Thoracic aorta (tissue), 2 donors: ENCODE results near the gene C1D. TPM values are rescaled to one million over a fixed set of nuclear protein-coding genes. Genes with fewer than 3 reads are reported as not detected.

ENCODE experiments used
- ATAC-seq: fragments of 150-250 bp; one replicate; pipeline ENCODE4 v1.8.0; 2017; ENCODE audit warnings: low read depth; ENCODE audit not compliant: insufficient number of reproducible peaks, low FRiP score
- DNase-seq: peaks from one replicate; pipeline ENCODE4 v3.0.0-alpha.2; 2020; ENCODE audit warnings: low spot score
- H3K27ac ChIP-seq, 2 donors: fragments of 200-600 bp; sonication (generic); 1 replicate in 1 of 2; 2 replicates in 1 of 2; pipeline ENCODE4 v1.5.1; 2016; ENCODE audit warnings: mild to moderate bottlenecking in 2 of 2, moderate library complexity in 2 of 2
- H3K27me3 ChIP-seq: fragments of 200-600 bp; sonication (generic); replicated peaks from 2 replicates; pipeline ENCODE4 v1.6.0; 2016; ENCODE audit warnings: mild to moderate bottlenecking; ENCODE audit not compliant: insufficient read depth
- H3K36me3 ChIP-seq: fragments of 200-600 bp; sonication (generic); one replicate; pipeline ENCODE4 v1.5.1; 2016
- H3K4me1 ChIP-seq, 2 donors: fragments of 200-600 bp; sonication (generic); 1 replicate in 1 of 2; 2 replicates in 1 of 2; pipeline versions ENCODE4 v1.5.1 to v1.6.0; 2016; ENCODE audit warnings: low read depth in 2 of 2, mild to moderate bottlenecking in 1 of 2; ENCODE audit not compliant: control insufficient read depth in 1 of 2
- H3K4me3 ChIP-seq: fragments of 200-600 bp; sonication (generic); 2 replicates; pipeline ENCODE4 v1.5.1; 2016; ENCODE audit warnings: mild to moderate bottlenecking
- H3K9me3 ChIP-seq: fragments of 200-600 bp; sonication (generic); 2 replicates; pipeline ENCODE4 v1.5.1; 2016
- CTCF ChIP-seq: fragments of 200-600 bp; sonication (generic); IDR thresholded peaks from one replicate; pipeline ENCODE4 v1.5.1; 2019; ENCODE audit warnings: antibody characterized with exemption
- total RNA-seq, 2 donors: library from RNA; depleted of rRNA; stranded (reverse); fragments of >200 nt; gene quantifications; one replicate each; pipeline versions ENCODE4 v1.1.0 to v1.2.3, GENCODE V29; 2016

The C1D gene
- total RNA-seq, 2 donors from 2014 or later: 11.9 to 12.1 TPM

GRCh38 chr2:67991456-67991855 lies 71.3 kb downstream of the C1D start:
- Histone ChIP-seq H3K4me3 (no peak overlapping the region), H3K4me1 (no peaks in the 10 kb centered on the region), H3K27ac (no peak overlapping the region), H3K9me3 (no peaks in the 10 kb centered on the region), H3K27me3 (no peaks in the 10 kb centered on the region), H3K36me3 (no peaks in the 10 kb centered on the region)
- TF ChIP-seq CTCF: no peak
- ATAC-seq: no peak
- DNase-seq: no peak

Other genes with a start within 250 kb of the C1D start
- gene PNO1, start 94.9 kb upstream of the C1D start, total RNA-seq: 10 to 100 TPM in 1 of 2 donors, 1 to 10 TPM in 1; 8.3 to 27.7 TPM
- gene PPP3R1, start 189.5 kb upstream of the C1D start, total RNA-seq: 10 to 100 TPM; 27.1 to 39.3 TPM